Bronchial epithelial cell (primary cell): ENCODE data around the gene RGS5. TPM values are rescaled to one million over a fixed set of nuclear protein-coding genes. Genes with fewer than 3 reads are reported as not detected.

Experiments used
- DNase-seq: peaks from one replicate; pipeline ENCODE4 v3.0.0-alpha.2; 2010; ENCODE audit warnings: low read depth
- FAIRE-seq: peaks from 2 replicates; lab custom pipeline; 2011; peaks lifted over from hg19 to GRCh38; lab: Jason Lieb, UNC
- H3K27me3 ChIP-seq: 2 replicates; pipeline ENCODE4 v1.5.1; 2011; ENCODE audit warnings: low read length; ENCODE audit not compliant: control insufficient read depth, insufficient read depth
- H3K36me3 ChIP-seq: 2 replicates; pipeline ENCODE4 v1.5.1; 2011; ENCODE audit warnings: low read length; ENCODE audit not compliant: control insufficient read depth, insufficient read depth
- H3K4me3 ChIP-seq: 2 replicates; pipeline ENCODE4 v1.5.1; 2011; ENCODE audit warnings: mild to moderate bottlenecking, low read depth, low read length, control low read depth
- CTCF ChIP-seq: IDR thresholded peaks from 2 replicates; pipeline ENCODE4 v1.5.1; 2011; ENCODE audit warnings: mild to moderate bottlenecking, moderate library complexity, low read length, control low read depth, inconsistent platforms; ENCODE audit not compliant: insufficient read depth, severe bottlenecking
- total RNA-seq: library from RNA; depleted of rRNA; stranded (reverse); fragments of >200 nt; gene quantifications from 2 replicates; pipeline ENCODE4 v1.2.1, GENCODE V29; 2014

Gene RGS5
- total RNA-seq, 1 donor from 2014 or later, result 3.9 TPM

GRCh38 chr1:163094182-163094581 is 108.5 kb downstream of the RGS5 start:
- FAIRE-seq, result no peak
- H3K27me3 ChIP-seq, result no peaks in the 10 kb centered on the region
- no peak overlapping the region for H3K4me3 ChIP-seq
- DNase-seq, result peak; percentile 7
- no peak for TF ChIP-seq CTCF
- H3K36me3 ChIP-seq, result no peaks in the 10 kb centered on the region

- Histone ChIP-seq H3K36me3 (no peaks in the 10 kb centered on the region), H3K27me3 (no peaks in the 10 kb centered on the region), H3K4me3 (no peak overlapping the region)
- DNase-seq (no peak), FAIRE-seq (no peak)
- TF ChIP-seq CTCF, result no peak
These were observed 109.1 kb downstream of the RGS5 start for GRCh38 chr1:163093579-163093978.

GRCh38 chr1:163093169-163093568 is 109.5 kb downstream of the RGS5 start:
- DNase-seq, result no peak
- TF ChIP-seq CTCF, result no peak
- Histone ChIP-seq H3K4me3 (no peak overlapping the region), H3K36me3 (no peaks in the 10 kb centered on the region), H3K27me3 (no peaks in the 10 kb centered on the region)
- no peak for FAIRE-seq

Other genes with a start within 250 kb of the RGS5 start
- under 0.01 TPM in 1 of 2 replicates, not detected in the other for gene RGS4, start 133.6 kb downstream of the RGS5 start, total RNA-seq
- 0.79 and 1.0 TPM in 2 replicates for gene NUF2, start 119.0 kb upstream of the RGS5 start, total RNA-seq